Erythroblast (primary cell): ENCODE data around the gene DYRK2.

ENCODE experiments used
- GATA1 ChIP-seq: IDR thresholded peaks from 2 replicates; pipeline ENCODE4 v1.6.1; 2011; ENCODE audit warnings: low read depth, mild to moderate bottlenecking, control low read depth, low read length, moderate library complexity
- POLR2A ChIP-seq: IDR thresholded peaks from 2 replicates; pipeline ENCODE4 v1.6.1; 2011; ENCODE audit warnings: mild to moderate bottlenecking, low read length

GRCh38 chr12:67671892-67672291, 23.3 kb downstream of the DYRK2 start:
- TF ChIP-seq POLR2A (no peak), GATA1 (no peak)
